Fibroblast of lung (primary cell): ENCODE data around the gene PPFIBP2. TPM values are rescaled to one million over a fixed set of nuclear protein-coding genes. Genes with fewer than 3 reads are reported as not detected.

Experiments used
- DNase-seq, 2 donors: peaks; one replicate each; pipeline versions ENCODE4 v3.0.0 to v3.0.0-alpha.2; 2010; ENCODE audit warnings: low read depth in 2 of 2
- H2AFZ ChIP-seq: 2 replicates; pipeline ENCODE4 v1.5.1; 2012; ENCODE audit warnings: low read length, control low read depth, inconsistent platforms
- H3K27ac ChIP-seq: 2 replicates; pipeline ENCODE4 v1.5.1; 2011; ENCODE audit warnings: low read length, control low read depth; ENCODE audit not compliant: insufficient read depth
- H3K27me3 ChIP-seq: 2 replicates; pipeline ENCODE4 v1.5.1; 2011; ENCODE audit warnings: mild to moderate bottlenecking, low read length; ENCODE audit not compliant: control insufficient read depth, insufficient read depth
- H3K36me3 ChIP-seq: 2 replicates; pipeline ENCODE4 v1.5.1; 2011; ENCODE audit warnings: low read length; ENCODE audit not compliant: control insufficient read depth, insufficient read depth
- H3K4me1 ChIP-seq: 2 replicates; pipeline ENCODE4 v1.5.1; 2011; ENCODE audit warnings: low read length; ENCODE audit not compliant: control insufficient read depth, insufficient read depth; ENCODE audit errors: extremely low read depth
- H3K4me2 ChIP-seq: 2 replicates; pipeline ENCODE4 v1.5.1; 2011; ENCODE audit warnings: low read length, control low read depth; ENCODE audit not compliant: insufficient read depth; ENCODE audit errors: extremely low read depth
- H3K4me3 ChIP-seq, 4 experiments: fragments of 200-600 bp in 1 of 4; sonication (generic) in 1 of 4; replicated peaks in 1 of 4; 2 replicates each; pipeline ENCODE4 v1.5.1; 2011 to 2016; ENCODE audit warnings: low read length in 4 of 4, low read depth in 3 of 4, mild to moderate bottlenecking in 3 of 4, control low read depth in 2 of 4, inconsistent platforms in 1 of 4, mixed read lengths in 1 of 4; ENCODE audit not compliant: insufficient read depth in 1 of 4; ENCODE audit errors: control extremely low read depth in 1 of 4
- H3K79me2 ChIP-seq: 2 replicates; pipeline ENCODE4 v1.5.1; 2012; ENCODE audit warnings: mild to moderate bottlenecking, low read length, inconsistent platforms; ENCODE audit not compliant: control insufficient read depth, insufficient read depth
- H3K9ac ChIP-seq: 2 replicates; pipeline ENCODE4 v1.5.1; 2011; ENCODE audit warnings: mild to moderate bottlenecking, low read length, control low read depth; ENCODE audit not compliant: insufficient read depth
- H3K9me3 ChIP-seq: 2 replicates; pipeline ENCODE4 v1.5.1; 2012; ENCODE audit warnings: low read depth, low read length; ENCODE audit not compliant: control insufficient read depth, insufficient read depth
- H4K20me1 ChIP-seq: 2 replicates; pipeline ENCODE4 v1.5.1; 2011; ENCODE audit warnings: low read length; ENCODE audit not compliant: control insufficient read depth, insufficient read depth; ENCODE audit errors: extremely low read depth
- CTCF ChIP-seq, 2 donors: IDR thresholded peaks in 1 of 2; conservative IDR thresholded peaks in 1 of 2; 1 replicate in 1 of 2; 2 replicates in 1 of 2; pipeline ENCODE4 v1.5.1; 2011 to 2012; ENCODE audit warnings: low read length in 2 of 2, control low read depth in 1 of 2, inconsistent platforms in 1 of 2, low read depth in 1 of 2, mild to moderate bottlenecking in 1 of 2
- EZH2 ChIP-seq: IDR thresholded peaks from 2 replicates; pipeline ENCODE4 v1.5.1; 2012; ENCODE audit warnings: low read length, control low read depth, mild to moderate bottlenecking; ENCODE audit errors: missing control alignments
- polyA plus RNA-seq, 2 donors: library from polyadenylated mRNA; depleted of rRNA in 1 of 2; stranded (reverse) in 1 of 2; unstranded in 1 of 2; fragments of >200 nt; gene quantifications; 2 replicates each; pipeline ENCODE4 v1.2.1, GENCODE V29; 2011 to 2012; ENCODE audit warnings: missing spikeins in 1 of 2
- total RNA-seq: library from RNA; depleted of rRNA; stranded (reverse); fragments of >200 nt; gene quantifications from 2 replicates; pipeline ENCODE4 v1.2.1, GENCODE V29; 2014

The PPFIBP2 gene
- total and polyA plus RNA-seq, 2 donors (not counting 1 experiment from before 2014, with no cell fraction given): 11.4 to 38.8 TPM

- Histone ChIP-seq H3K4me1 (peaks cover 38% of the 10 kb centered on the region), H3K27me3 (no peaks in the 10 kb centered on the region), H3K36me3 (no peaks in the 10 kb centered on the region), H3K79me2 (no peaks in the 10 kb centered on the region), H3K4me3 (peak overlapping the region; percentile 14 to 56 (median 36)), H3K4me2 (peak overlapping the region; percentile 89), H2AFZ (peak overlapping the region; percentile 75), H4K20me1 (no peaks in the 10 kb centered on the region), H3K9me3 (no peaks in the 10 kb centered on the region), H3K9ac (no peak overlapping the region), H3K27ac (peak overlapping the region; percentile 50)
- no peak for TF ChIP-seq EZH2
- no peak for TF ChIP-seq CTCF (conservative IDR thresholded peaks at IDR 0.05 in 1 of 2, IDR thresholded peaks at IDR 0.05 in 1 of 2; ENCODE audit: low read depth in 1 of 2, low read length in 2 of 2)
- no peak for DNase-seq
Observed at GRCh38 chr11:7578276-7578955, 64.6 kb downstream of the PPFIBP2 start.

- no peak overlapping the region for H3K9ac ChIP-seq
- no peaks in the 10 kb centered on the region for H4K20me1 ChIP-seq
- H3K4me3 ChIP-seq: no peak overlapping the region
- TF ChIP-seq EZH2 (no peak), CTCF (conservative IDR thresholded peaks at IDR 0.05 in 1 of 2, IDR thresholded peaks at IDR 0.05 in 1 of 2; ENCODE audit: low read depth in 1 of 2, low read length in 2 of 2) (no peak)
- no peaks in the 10 kb centered on the region for H3K36me3 ChIP-seq
- H3K79me2 ChIP-seq: no peaks in the 10 kb centered on the region
- H3K9me3 ChIP-seq: no peaks in the 10 kb centered on the region
- H3K27me3 ChIP-seq: no peaks in the 10 kb centered on the region
- peak; percentile 3 to 45 for DNase-seq
- H3K27ac ChIP-seq: no peak overlapping the region
- H3K4me1 ChIP-seq: peaks cover 31% of the 10 kb centered on the region
- no peak overlapping the region for H2AFZ ChIP-seq
- no peak overlapping the region for H3K4me2 ChIP-seq
Observed at GRCh38 chr11:7579361-7579791, 65.6 kb downstream of the PPFIBP2 start.

- H3K27me3 ChIP-seq: no peaks in the 10 kb centered on the region
- H3K4me1 ChIP-seq: peaks cover 16% of the 10 kb centered on the region
- TF ChIP-seq EZH2 (no peak), CTCF (conservative IDR thresholded peaks at IDR 0.05 in 1 of 2, IDR thresholded peaks at IDR 0.05 in 1 of 2; ENCODE audit: low read depth in 1 of 2, low read length in 2 of 2) (no peak)
- H3K27ac ChIP-seq: no peak overlapping the region
- H3K4me2 ChIP-seq: no peak overlapping the region
- H3K9ac ChIP-seq: no peak overlapping the region
- H3K79me2 ChIP-seq: no peaks in the 10 kb centered on the region
- no peak for DNase-seq
- H3K9me3 ChIP-seq: no peaks in the 10 kb centered on the region
- H2AFZ ChIP-seq: no peak overlapping the region
- no peaks in the 10 kb centered on the region for H4K20me1 ChIP-seq
- H3K36me3 ChIP-seq: no peaks in the 10 kb centered on the region
- H3K4me3 ChIP-seq: no peak overlapping the region
Observed at GRCh38 chr11:7581021-7581590, 67.3 kb downstream of the PPFIBP2 start.
